ENCODE data around the gene ANKRD35.
"Not testable (repeated sequence)": the region's sequence is repeated elsewhere in the genome, so short reads cannot be mapped to it uniquely, and the experiment has no call there.

ANKRD35 gene

GRCh38 chr1:145885738-145886287 lies at the start of gene ANKRD35:
ANKRD35 (minus strand) TSS chr1:145885866; CDS start chr1:145885758, 108 bp downstream.
- no peak for TF ChIP-seq CTCF (conservative IDR thresholded peaks at IDR 0.05)
- H3K27ac ChIP-seq: no peak within 1 kb of the TSS

GRCh38 chr1:145932522-145933009 lies 46.9 kb upstream of the ANKRD35 start:
- H3K27ac ChIP-seq: not testable (repeated sequence)

- no peak for TF ChIP-seq CTCF (conservative IDR thresholded peaks at IDR 0.05)
- peak overlapping the region; percentile 95 for H3K27ac ChIP-seq
Measured at GRCh38 chr1:145927916-145928643, 42.4 kb upstream of the ANKRD35 start.

GRCh38 chr1:145927063-145927886 lies 41.6 kb upstream of the ANKRD35 start, which contains the start of gene RBM8A:
RBM8A (minus strand) TSS chr1:145927484; CDS start chr1:145927426, 58 bp downstream.
- peak; percentile 76 for TF ChIP-seq CTCF (conservative IDR thresholded peaks at IDR 0.05)
- peak within 1 kb of the TSS; percentile 95 for H3K27ac ChIP-seq

GRCh38 chr1:145926686-145927062 lies 41.0 kb upstream of the ANKRD35 start:
- peak overlapping the region; percentile 95 for H3K27ac ChIP-seq
- no peak for TF ChIP-seq CTCF (conservative IDR thresholded peaks at IDR 0.05)

- no peak overlapping the region for H3K27ac ChIP-seq
- no peak for TF ChIP-seq CTCF (conservative IDR thresholded peaks at IDR 0.05)
Measured at GRCh38 chr1:145922266-145922665, 36.6 kb upstream of the ANKRD35 start.

- peak overlapping the region; percentile 82 for H3K27ac ChIP-seq
Measured at GRCh38 chr1:145920297-145920696, 34.6 kb upstream of the ANKRD35 start.
